Spleen (tissue), 7 donors: ENCODE results near the gene PPP2R2D.

Experiments
- POLR2A ChIP-seq, 3 donors: fragments of 450-650 bp; IDR thresholded peaks; one replicate each; pipeline ENCODE4 v1.5.1; 2017; ENCODE audit warnings: antibody characterized with exemption in 3 of 3, mild to moderate bottlenecking in 1 of 3
- POLR2AphosphoS5 ChIP-seq, 3 donors: sonication (generic); formaldehyde crosslinking; IDR thresholded peaks; one replicate each; pipeline ENCODE4 v1.5.1; 2017; ENCODE audit warnings: antibody characterized with exemption in 3 of 3
- TF ChIP-seq, protein P1 (sequence below), 11 experiments: fragments of 200-600 bp in 7 of 11; fragments of 450-650 bp in 4 of 11; sonication (generic) in 4 of 11; IDR thresholded peaks in 8 of 11; conservative IDR thresholded peaks in 3 of 11; 1 replicate in 7 of 11; 2 replicates in 4 of 11; pipeline versions ENCODE4 v1.4.0 to v1.8.0; 2016 to 2021; ENCODE audit warnings: antibody characterized with exemption in 11 of 11, inconsistent platforms in 4 of 11, mild to moderate bottlenecking in 1 of 11
- donor health status: DM: no; HTN: no; CAD: no; lungs with moderate emphysema.
- donor health status: DM: no; HTN: no; CAD: no.
- donor health status: DM: no; HTN: no; CAD: no.

DNA sequence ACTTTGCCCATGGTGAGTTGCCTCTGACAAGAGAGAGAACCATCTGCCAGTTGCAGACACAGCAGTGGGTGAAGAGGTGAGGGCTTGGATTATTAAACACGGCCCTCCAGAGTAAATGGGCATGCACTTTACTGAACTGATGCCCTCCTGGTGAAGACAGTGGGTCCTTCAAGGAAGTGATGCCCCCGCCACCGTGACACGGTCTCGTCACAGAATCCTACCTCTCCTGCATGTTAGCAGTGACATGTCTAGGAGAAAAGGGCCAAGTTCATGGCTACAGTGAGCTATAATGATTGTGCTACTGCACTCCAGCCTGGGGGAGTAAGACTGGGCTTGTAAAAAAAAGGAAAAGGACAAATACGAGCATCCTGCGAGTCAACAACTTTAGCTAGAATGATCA lies 78.5 kb downstream of the PPP2R2D start:
- TF ChIP-seq, protein P1, sequence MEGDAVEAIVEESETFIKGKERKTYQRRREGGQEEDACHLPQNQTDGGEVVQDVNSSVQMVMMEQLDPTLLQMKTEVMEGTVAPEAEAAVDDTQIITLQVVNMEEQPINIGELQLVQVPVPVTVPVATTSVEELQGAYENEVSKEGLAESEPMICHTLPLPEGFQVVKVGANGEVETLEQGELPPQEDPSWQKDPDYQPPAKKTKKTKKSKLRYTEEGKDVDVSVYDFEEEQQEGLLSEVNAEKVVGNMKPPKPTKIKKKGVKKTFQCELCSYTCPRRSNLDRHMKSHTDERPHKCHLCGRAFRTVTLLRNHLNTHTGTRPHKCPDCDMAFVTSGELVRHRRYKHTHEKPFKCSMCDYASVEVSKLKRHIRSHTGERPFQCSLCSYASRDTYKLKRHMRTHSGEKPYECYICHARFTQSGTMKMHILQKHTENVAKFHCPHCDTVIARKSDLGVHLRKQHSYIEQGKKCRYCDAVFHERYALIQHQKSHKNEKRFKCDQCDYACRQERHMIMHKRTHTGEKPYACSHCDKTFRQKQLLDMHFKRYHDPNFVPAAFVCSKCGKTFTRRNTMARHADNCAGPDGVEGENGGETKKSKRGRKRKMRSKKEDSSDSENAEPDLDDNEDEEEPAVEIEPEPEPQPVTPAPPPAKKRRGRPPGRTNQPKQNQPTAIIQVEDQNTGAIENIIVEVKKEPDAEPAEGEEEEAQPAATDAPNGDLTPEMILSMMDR (IDR thresholded peaks at IDR 0.05 in 8 of 11, conservative IDR thresholded peaks at IDR 0.05 in 3 of 11) = no peak
- TF ChIP-seq POLR2A (IDR thresholded peaks at IDR 0.05) (no peak), POLR2AphosphoS5 (IDR thresholded peaks at IDR 0.05) (no peak)
